Sigmoid colon (tissue), 3 donors: ENCODE data around the gene EMP3.

Source experiments
- POLR2A ChIP-seq, 2 donors: fragments of 450-650 bp; IDR thresholded peaks; one replicate each; pipeline ENCODE4 v1.6.1; 2016; ENCODE audit warnings: antibody characterized with exemption in 2 of 2, mild to moderate bottlenecking in 2 of 2, moderate library complexity in 2 of 2
- TF ChIP-seq, protein P1 (sequence below), 4 experiments: fragments of 450-650 bp in 3 of 4; fragments of 200-600 bp in 1 of 4; IDR thresholded peaks; one replicate each; pipeline ENCODE4 v1.5.1; 2016 to 2019; ENCODE audit warnings: antibody characterized with exemption in 4 of 4, mild to moderate bottlenecking in 3 of 4, moderate library complexity in 2 of 4

GRCh38 chr19:48302600-48302959 lies 22.8 kb upstream of the EMP3 start:
- no peak for TF ChIP-seq POLR2A (IDR thresholded peaks at IDR 0.05)
- TF ChIP-seq, protein P1, sequence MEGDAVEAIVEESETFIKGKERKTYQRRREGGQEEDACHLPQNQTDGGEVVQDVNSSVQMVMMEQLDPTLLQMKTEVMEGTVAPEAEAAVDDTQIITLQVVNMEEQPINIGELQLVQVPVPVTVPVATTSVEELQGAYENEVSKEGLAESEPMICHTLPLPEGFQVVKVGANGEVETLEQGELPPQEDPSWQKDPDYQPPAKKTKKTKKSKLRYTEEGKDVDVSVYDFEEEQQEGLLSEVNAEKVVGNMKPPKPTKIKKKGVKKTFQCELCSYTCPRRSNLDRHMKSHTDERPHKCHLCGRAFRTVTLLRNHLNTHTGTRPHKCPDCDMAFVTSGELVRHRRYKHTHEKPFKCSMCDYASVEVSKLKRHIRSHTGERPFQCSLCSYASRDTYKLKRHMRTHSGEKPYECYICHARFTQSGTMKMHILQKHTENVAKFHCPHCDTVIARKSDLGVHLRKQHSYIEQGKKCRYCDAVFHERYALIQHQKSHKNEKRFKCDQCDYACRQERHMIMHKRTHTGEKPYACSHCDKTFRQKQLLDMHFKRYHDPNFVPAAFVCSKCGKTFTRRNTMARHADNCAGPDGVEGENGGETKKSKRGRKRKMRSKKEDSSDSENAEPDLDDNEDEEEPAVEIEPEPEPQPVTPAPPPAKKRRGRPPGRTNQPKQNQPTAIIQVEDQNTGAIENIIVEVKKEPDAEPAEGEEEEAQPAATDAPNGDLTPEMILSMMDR (IDR thresholded peaks at IDR 0.05): no peak
